Aorta (tissue), 5 donors: Measurements from ENCODE around the gene CDC34. TPM values are rescaled to one million over a fixed set of nuclear protein-coding genes. Genes with fewer than 3 reads are reported as not detected.

Source experiments
- ATAC-seq: fragments of 200-7000 bp; cut with Tn5 transposase; one replicate; pipeline ENCODE4 v1.9.1; 2022; ENCODE audit warnings: moderate library complexity; ENCODE audit not compliant: low FRiP score
- DNase-seq, 2 donors: peaks; one replicate each; pipeline ENCODE4 v3.0.0-alpha.2; 2020
- H3K27ac ChIP-seq, 2 donors: one replicate each; pipeline ENCODE4 v1.5.1; 2013; ENCODE audit warnings: low read length in 2 of 2, mild to moderate bottlenecking in 2 of 2, moderate library complexity in 2 of 2, control low read depth in 1 of 2, inconsistent platforms in 1 of 2, low read depth in 1 of 2
- H3K27me3 ChIP-seq, 2 donors: one replicate each; pipeline ENCODE4 v1.6.1; 2013; ENCODE audit warnings: control low read depth in 1 of 2, low read length in 1 of 2, mild to moderate bottlenecking in 1 of 2, moderate library complexity in 1 of 2; ENCODE audit not compliant: insufficient read depth in 2 of 2, control insufficient read depth in 1 of 2
- H3K36me3 ChIP-seq, 2 donors: one replicate each; pipeline ENCODE4 v1.6.1; 2013; ENCODE audit warnings: control low read depth in 1 of 2, low read length in 1 of 2, mild to moderate bottlenecking in 1 of 2; ENCODE audit not compliant: insufficient read depth in 2 of 2, control insufficient read depth in 1 of 2
- H3K4me1 ChIP-seq, 2 donors: one replicate each; pipeline ENCODE4 v1.6.1; 2013; ENCODE audit warnings: low read length in 2 of 2, control low read depth in 1 of 2, mild to moderate bottlenecking in 1 of 2, moderate library complexity in 1 of 2; ENCODE audit not compliant: insufficient read depth in 2 of 2, control insufficient read depth in 1 of 2
- H3K4me3 ChIP-seq, 2 donors: one replicate each; pipeline ENCODE4 v1.5.1; 2013; ENCODE audit warnings: low read length in 2 of 2, control low read depth in 1 of 2, mild to moderate bottlenecking in 1 of 2
- H3K9me3 ChIP-seq: one replicate; pipeline ENCODE4 v1.6.1; 2013; ENCODE audit warnings: mild to moderate bottlenecking, low read length; ENCODE audit not compliant: control insufficient read depth
- WGBS, 2 donors: extraction: QIAGEN DNeasy Blood & Tissue Kit; methylation state at CpG; one replicate each; pipeline ENCODE4 v1.1.7; 2013; 5-methylcytosine and 5-hydroxymethylcytosine counted together
- intact Hi-C, 2 donors: fragments of 100-400 bp; cut with DNase I; formaldehyde crosslinking; loops; one replicate each; pipeline versions ENCODE4 v1.14.2 to v1.15.0; 2022
- polyA plus RNA-seq, 2 donors: library from polyadenylated mRNA; stranded (reverse); fragments of 200-250 nt; gene quantifications; one replicate each; pipeline ENCODE4 v1.2.3, GENCODE V29; 2013
- total RNA-seq, 2 donors: library from RNA; stranded (reverse); fragmentation: NEBNext Ultra II Directional; extraction: Animal tissue kit (Norgen Biotek cat#: 25700); gene quantifications; one replicate each; pipeline ENCODE4 v1.2.1, GENCODE V29; 2021
- donor health status: healthy with polysubstance abuse.
- donor health status: Bipolar disorder and iron deficiency.
- donor health status: DM: no; HTN: no; CAD: no.
- donor health status: DM: no; HTN: no; CAD: no.
- donor health status: DM: yes; HTN: yes; CAD: no.

The CDC34 gene
- total and polyA plus RNA-seq, 4 donors, result 27.5 to 79.1 (median 43.0) TPM

DNA sequence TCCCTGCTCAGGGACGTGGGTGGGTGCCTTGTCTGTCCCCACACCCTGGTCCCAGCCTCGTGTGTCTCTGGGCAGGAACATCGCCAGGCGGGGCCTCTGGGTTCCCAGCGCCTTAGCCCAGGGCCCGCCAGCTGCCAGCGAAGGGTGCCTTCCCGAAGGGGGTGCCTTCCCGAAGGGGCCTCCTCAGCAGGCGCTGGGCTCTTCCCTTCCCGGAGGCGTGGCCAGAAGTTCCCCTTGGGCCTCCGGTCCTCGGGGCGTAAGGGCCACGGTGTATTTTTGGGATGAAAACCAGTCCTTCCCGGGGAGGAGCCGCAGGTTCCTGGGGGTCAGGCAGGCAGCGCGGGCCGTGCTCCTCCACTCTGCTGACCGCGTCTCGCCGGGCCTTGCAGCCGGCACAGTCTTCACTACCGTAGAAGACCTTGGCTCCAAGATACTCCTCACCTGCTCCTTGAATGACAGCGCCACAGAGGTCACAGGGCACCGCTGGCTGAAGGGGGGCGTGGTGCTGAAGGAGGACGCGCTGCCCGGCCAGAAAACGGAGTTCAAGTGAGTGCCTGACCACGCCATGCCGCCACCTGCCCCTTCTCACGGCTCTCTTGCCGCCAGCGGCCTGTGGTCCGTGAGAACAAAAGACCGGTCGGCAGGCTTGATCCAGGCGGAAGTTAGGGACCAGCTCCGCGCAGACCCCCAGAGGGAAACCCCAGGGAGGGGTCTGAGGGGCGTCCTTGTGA, 47.7 kb downstream of the CDC34 start:
- H3K36me3 ChIP-seq, result peaks cover 0 to 3% of the 10 kb centered on the region in 2 donors
- H3K4me3 ChIP-seq, result no peak overlapping the region
- intact Hi-C loops, result no loop called here
- H3K27ac ChIP-seq, result no peak overlapping the region
- no peaks in the 10 kb centered on the region for H3K9me3 ChIP-seq
- WGBS, 2 donors, result 91 to 94% methylated on average over 45 to 46 of the region's 46 CpGs
- H3K4me1 ChIP-seq, result no peaks in the 10 kb centered on the region
- no peaks in the 10 kb centered on the region for H3K27me3 ChIP-seq
- DNase-seq (peak in 1 of 2 donors; percentile 71), ATAC-seq (no peak)

DNA sequence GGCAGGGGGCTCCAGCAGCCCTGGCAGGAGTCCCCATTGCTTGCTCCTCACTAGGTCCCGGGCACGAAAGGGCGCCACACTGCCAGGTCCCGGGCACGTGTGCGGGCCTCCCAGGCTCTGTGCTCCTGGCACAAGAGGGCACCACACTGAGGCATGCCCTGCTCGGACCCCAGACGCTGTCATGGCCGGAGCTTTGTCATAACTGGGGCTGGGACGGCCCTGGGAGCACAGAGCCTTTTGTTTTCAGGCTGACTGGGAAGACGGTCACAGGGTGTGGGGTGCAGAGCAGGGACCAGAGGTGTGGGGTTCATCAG, 48.2 kb downstream of the CDC34 start:
- no peaks in the 10 kb centered on the region for H3K9me3 ChIP-seq
- intact Hi-C loops, result no loop called here
- peaks cover 0 to 3% of the 10 kb centered on the region in 2 donors for H3K36me3 ChIP-seq
- H3K4me3 ChIP-seq, result no peak overlapping the region
- no peaks in the 10 kb centered on the region for H3K4me1 ChIP-seq
- DNase-seq (no peak), ATAC-seq (no peak)
- H3K27me3 ChIP-seq, result no peaks in the 10 kb centered on the region
- H3K27ac ChIP-seq, result no peak overlapping the region
- 87 to 92% methylated on average over 10 to 11 of the region's 11 CpGs for WGBS, 2 donors

DNA sequence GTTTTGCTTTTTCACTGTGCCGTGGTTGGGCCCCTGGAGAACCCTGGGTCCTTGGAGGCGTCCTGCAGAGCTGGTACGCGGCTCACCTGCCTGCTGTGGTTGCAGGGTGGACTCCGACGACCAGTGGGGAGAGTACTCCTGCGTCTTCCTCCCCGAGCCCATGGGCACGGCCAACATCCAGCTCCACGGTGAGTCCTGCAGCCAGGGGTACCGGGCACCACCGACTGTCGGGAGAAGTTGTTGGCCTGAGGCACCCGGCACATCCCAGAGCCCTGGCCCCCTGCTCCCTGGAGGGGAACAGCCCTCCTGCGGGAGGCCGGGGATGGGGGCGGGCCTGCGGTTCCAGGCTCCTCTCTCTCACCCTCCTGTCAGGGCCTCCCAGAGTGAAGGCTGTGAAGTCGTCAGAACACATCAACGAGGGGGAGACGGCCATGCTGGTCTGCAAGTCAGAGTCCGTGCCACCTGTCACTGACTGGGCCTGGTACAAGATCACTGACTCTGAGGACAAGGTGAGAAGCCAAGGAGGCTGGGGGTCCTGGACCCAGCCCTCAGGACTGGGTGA, 48.8 kb downstream of the CDC34 start:
- 91 to 94% methylated on average over 22 of the region's 22 CpGs for WGBS, 2 donors
- Histone ChIP-seq H3K4me3 (no peak overlapping the region), H3K36me3 (peaks cover 0 to 3% of the 10 kb centered on the region in 2 donors)

DNA sequence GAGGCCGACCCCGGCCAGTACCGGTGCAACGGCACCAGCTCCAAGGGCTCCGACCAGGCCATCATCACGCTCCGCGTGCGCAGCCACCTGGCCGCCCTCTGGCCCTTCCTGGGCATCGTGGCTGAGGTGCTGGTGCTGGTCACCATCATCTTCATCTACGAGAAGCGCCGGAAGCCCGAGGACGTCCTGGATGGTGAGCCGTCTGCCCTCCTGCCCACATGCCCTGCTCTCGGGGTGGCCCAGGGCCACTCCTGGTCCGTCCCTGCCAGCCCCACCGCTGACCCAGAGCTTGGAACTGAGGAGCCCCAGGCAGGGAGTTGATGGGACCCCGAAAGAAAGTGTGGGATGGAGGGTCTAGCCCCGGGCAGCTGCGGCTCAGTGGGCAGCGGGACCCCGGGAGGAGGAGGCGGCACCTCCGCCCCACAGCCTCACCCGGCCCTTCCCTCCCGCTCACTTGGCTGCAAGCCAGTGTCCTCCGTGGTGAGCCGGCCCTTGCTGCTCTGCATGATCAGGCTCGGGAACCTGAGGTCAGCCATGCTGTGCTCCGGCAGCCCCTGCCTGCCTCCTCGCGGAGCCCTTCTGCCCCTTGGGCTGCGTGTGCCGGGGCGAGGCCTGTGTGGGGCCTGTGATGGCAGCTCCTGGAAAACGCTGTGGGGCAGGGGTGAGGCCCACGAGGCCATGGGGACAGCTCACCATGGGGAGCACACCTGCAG, 50.0 kb downstream of the CDC34 start:
- H3K36me3 ChIP-seq, result peaks cover 0 to 3% of the 10 kb centered on the region in 2 donors
- H3K4me3 ChIP-seq, result no peak overlapping the region
- H3K9me3 ChIP-seq, result no peaks in the 10 kb centered on the region
- whole genome bisulfite sequencing, 2 donors, result 86 to 90% methylated on average over 40 of the region's 40 CpGs
- intact Hi-C loops, result no loop called here
- no peaks in the 10 kb centered on the region for H3K27me3 ChIP-seq
- DNase-seq (peak in 1 of 2 donors; percentile 70), ATAC-seq (no peak)
- no peaks in the 10 kb centered on the region for H3K4me1 ChIP-seq
- H3K27ac ChIP-seq, result no peak overlapping the region

More for the DNA sequence above, 48.8 kb downstream of the CDC34 start:
- intact Hi-C loops, result no loop called here
- ATAC-seq (no peak), DNase-seq (peak in 1 of 2 donors; percentile 70)
- no peaks in the 10 kb centered on the region for H3K27me3 ChIP-seq
- H3K27ac ChIP-seq, result no peak overlapping the region
- H3K4me1 ChIP-seq, result no peaks in the 10 kb centered on the region
- H3K9me3 ChIP-seq, result no peaks in the 10 kb centered on the region

DNA sequence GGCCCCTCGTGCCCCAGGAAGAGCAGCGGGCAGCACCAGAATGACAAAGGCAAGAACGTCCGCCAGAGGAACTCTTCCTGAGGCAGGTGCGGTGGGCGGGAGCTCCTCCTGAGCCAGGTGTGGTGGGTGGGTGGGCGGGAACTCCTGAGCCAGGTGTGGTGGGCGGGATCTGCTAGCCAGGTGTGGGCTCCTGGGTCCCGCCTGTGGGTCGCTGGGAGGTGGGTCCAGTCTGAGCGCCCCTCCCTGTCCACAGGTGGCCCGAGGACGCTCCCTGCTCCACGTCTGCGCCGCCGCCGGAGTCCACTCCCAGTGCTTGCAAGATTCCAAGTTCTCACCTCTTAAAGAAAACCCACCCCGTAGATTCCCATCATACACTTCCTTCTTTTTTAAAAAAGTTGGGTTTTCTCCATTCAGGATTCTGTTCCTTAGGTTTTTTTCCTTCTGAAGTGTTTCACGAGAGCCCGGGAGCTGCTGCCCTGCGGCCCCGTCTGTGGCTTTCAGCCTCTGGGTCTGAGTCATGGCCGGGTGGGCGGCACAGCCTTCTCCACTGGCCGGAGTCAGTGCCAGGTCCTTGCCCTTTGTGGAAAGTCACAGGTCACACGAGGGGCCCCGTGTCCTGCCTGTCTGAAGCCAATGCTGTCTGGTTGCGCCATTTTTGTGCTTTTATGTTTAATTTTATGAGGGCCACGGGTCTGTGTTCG, 51.1 kb downstream of the CDC34 start:
- Histone ChIP-seq H3K4me1 (no peaks in the 10 kb centered on the region), H3K9me3 (no peaks in the 10 kb centered on the region), H3K27ac (no peak overlapping the region), H3K4me3 (no peak overlapping the region), H3K36me3 (peaks cover 0 to 3% of the 10 kb centered on the region in 2 donors), H3K27me3 (no peaks in the 10 kb centered on the region)
- DNase-seq (peak in 1 of 2 donors; percentile 77), ATAC-seq (no peak)
- 90% methylated on average over 26 to 31 of the region's 31 CpGs for WGBS, 2 donors
- intact Hi-C loops, result no loop called here

DNA sequence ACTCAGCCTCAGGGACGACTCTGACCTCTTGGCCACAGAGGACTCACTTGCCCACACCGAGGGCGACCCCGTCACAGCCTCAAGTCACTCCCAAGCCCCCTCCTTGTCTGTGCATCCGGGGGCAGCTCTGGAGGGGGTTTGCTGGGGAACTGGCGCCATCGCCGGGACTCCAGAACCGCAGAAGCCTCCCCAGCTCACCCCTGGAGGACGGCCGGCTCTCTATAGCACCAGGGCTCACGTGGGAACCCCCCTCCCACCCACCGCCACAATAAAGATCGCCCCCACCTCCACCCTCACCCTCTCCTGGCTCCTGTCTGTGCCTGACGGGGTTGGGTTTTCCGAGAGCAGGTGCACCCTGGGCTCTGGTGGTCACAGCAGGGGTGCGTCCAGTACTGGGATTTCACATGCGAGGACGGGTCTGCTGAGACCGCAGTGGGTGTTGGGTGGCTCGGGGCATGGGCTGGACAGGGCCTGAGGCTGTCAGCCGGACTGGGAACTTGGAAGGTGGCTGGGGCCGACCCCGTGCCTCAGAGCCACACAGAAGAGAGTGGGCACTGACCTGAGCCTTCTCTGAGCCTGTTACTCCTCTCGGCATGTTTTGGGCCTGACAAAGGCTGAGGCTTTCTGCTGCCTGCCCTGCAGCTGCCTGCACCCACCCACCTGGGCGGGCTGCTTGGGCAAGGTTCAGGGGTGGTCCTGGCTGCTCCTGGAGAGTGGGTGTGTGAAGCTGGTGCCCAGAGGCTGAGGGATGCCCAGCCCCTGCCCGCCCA, 51.8 kb downstream of the CDC34 start:
- H3K27ac ChIP-seq, result no peak overlapping the region
- no peak for ATAC-seq
- WGBS, 2 donors, result 88 to 89% methylated on average over 27 of the region's 27 CpGs

DNA sequence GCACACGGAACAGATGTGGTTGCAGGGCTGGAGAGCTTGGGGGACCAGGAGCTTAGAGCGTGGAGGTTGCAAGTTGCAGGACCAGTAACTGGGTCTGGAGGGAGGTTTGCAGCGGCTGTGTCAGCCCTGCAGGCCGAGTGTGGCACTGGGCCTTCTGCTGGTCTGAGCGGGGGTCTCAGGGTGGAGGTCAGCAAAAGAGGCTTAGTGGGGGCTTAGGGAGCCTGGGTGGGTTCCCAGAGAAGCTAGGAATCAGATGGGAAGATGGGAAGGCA, 52.3 kb downstream of the CDC34 start:
- ATAC-seq (no peak), DNase-seq (no peak)
- intact Hi-C loops, result no loop called here
- Histone ChIP-seq H3K4me1 (no peaks in the 10 kb centered on the region), H3K36me3 (peaks cover 0 to 3% of the 10 kb centered on the region in 2 donors), H3K27me3 (no peaks in the 10 kb centered on the region), H3K4me3 (no peak overlapping the region), H3K27ac (no peak overlapping the region), H3K9me3 (no peaks in the 10 kb centered on the region)
- WGBS, 2 donors, result 67 to 70% methylated on average over 5 of the region's 5 CpGs

More for the DNA sequence above, 51.8 kb downstream of the CDC34 start:
- intact Hi-C loops, result no loop called here
- Histone ChIP-seq H3K27me3 (no peaks in the 10 kb centered on the region), H3K4me3 (no peak overlapping the region), H3K4me1 (no peaks in the 10 kb centered on the region), H3K9me3 (no peaks in the 10 kb centered on the region), H3K36me3 (peaks cover 0 to 3% of the 10 kb centered on the region in 2 donors)
- DNase-seq, result no peak

DNA sequence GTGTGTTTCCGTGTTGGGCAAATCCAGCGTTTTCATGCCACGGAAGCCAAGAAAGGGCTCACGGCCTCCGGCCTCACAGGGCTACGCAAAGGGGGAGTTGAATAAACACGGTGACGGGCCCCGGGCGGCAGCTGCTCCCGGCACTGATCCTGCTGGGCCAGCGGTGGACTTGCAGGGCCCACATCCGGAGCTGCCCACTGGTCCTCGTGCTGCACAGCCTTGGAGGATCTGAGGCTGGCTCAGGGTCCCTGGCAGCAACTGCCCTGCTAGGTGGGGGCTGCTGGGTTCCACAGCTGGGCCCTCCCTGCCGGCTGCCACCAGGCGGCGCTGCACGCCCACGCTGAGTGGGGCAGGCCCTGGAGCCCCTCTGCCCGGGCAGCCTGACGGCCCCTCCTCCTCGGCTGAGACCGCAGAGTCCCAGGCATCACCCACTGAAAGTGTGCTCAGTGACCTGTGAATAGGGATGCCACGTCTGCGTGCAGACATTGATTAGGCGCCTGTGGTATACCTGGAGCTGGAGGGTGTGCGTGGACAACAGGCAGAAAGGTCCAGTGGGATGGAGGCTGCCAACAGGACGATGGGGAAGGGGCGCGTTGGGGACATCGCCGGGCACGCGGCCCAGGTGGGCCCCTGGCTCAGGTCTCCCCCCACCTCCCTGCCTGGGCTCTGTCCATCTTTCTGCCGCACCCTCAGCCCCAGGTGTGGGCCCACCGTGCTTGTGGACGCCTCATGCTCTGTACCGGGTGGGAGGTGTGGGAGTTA, 52.9 kb downstream of the CDC34 start:
- H3K36me3 ChIP-seq, result peaks cover 0 to 3% of the 10 kb centered on the region in 2 donors
- WGBS, 2 donors, result 22 to 24% methylated on average over 36 to 38 of the region's 38 CpGs
- intact Hi-C loops, result no loop called here
- ATAC-seq, result peak; percentile 44
- no peaks in the 10 kb centered on the region for H3K27me3 ChIP-seq
- H3K4me3 ChIP-seq, result no peak overlapping the region
- DNase-seq, result peak in 1 of 2 donors; percentile 83
- no peak overlapping the region for H3K27ac ChIP-seq
- H3K4me1 ChIP-seq, result no peaks in the 10 kb centered on the region
- H3K9me3 ChIP-seq, result no peaks in the 10 kb centered on the region
